HepG2 (cell line): ENCODE measurements around the gene EWSR1. TPM values are rescaled to one million over a fixed set of nuclear protein-coding genes. Genes with fewer than 3 reads are reported as not detected.
A peak's percentile ranks its signal among the peaks of the same experiment; 100 is the strongest.

Experiments used
- ARID2 ChIP-seq: sonication (generic); formaldehyde crosslinking; IDR thresholded peaks from 2 replicates; pipeline ENCODE4 v1.8.1; 2022; ENCODE audit warnings: mild to moderate bottlenecking, missing genetic modification reagents, borderline replicate concordance
- ATM ChIP-seq: fragments of 450-650 bp; IDR thresholded peaks from 2 replicates; pipeline ENCODE4 v1.7.1; 2017; ENCODE audit warnings: mild to moderate bottlenecking, borderline replicate concordance
- CCAR2 ChIP-seq: fragments of 200-400 bp; formaldehyde crosslinking; optimal IDR thresholded peaks from 2 replicates; pipeline ENCODE3; 2018; ENCODE audit warnings: low read depth, mild to moderate bottlenecking, low read length, moderate library complexity
- FOXJ3 ChIP-seq: sonication (generic); formaldehyde crosslinking; IDR thresholded peaks from 2 replicates; pipeline ENCODE4 v1.4.0; 2020; ENCODE audit warnings: missing genetic modification reagents, mild to moderate bottlenecking, borderline replicate concordance
- GATA4 ChIP-seq: sonication (generic); IDR thresholded peaks from 2 replicates; pipeline ENCODE4 v1.6.1; 2016; ENCODE audit warnings: antibody characterized with exemption, low read depth, borderline replicate concordance
- GLI4 ChIP-seq: sonication (generic); formaldehyde crosslinking; IDR thresholded peaks from 2 replicates; pipeline ENCODE4 v1.5.1; 2020; ENCODE audit warnings: missing genetic modification reagents, mild to moderate bottlenecking, moderate library complexity, borderline replicate concordance
- HIVEP1 ChIP-seq: sonication (generic); formaldehyde crosslinking; IDR thresholded peaks from 2 replicates; pipeline ENCODE4 v1.4.0; 2020; ENCODE audit warnings: mild to moderate bottlenecking, missing genetic modification reagents
- KDM4B ChIP-seq: sonication (generic); formaldehyde crosslinking; IDR thresholded peaks from 2 replicates; pipeline ENCODE4 v1.4.0; 2020; ENCODE audit warnings: missing genetic modification reagents
- KLF15 ChIP-seq: sonication (generic); formaldehyde crosslinking; IDR thresholded peaks from 2 replicates; pipeline ENCODE4 v1.8.1; 2023; ENCODE audit warnings: borderline replicate concordance, mild to moderate bottlenecking, inconsistent platforms, missing genetic modification reagents, mixed read lengths
- RBM39 ChIP-seq: fragments of 200-400 bp; formaldehyde crosslinking; IDR thresholded peaks from one replicate; pipeline ENCODE4 v1.6.1; 2018; ENCODE audit warnings: antibody characterized with exemption, mild to moderate bottlenecking, low read depth, low read length; ENCODE audit not compliant: poor library complexity, severe bottlenecking
- RFXANK ChIP-seq: IDR thresholded peaks from 2 replicates; pipeline ENCODE4 v1.6.1; 2016
- SATB2 ChIP-seq: sonication (generic); formaldehyde crosslinking; IDR thresholded peaks from 2 replicates; pipeline ENCODE4 v1.5.0; 2020; ENCODE audit warnings: missing genetic modification reagents
- SKI ChIP-seq: fragments of 450-650 bp; IDR thresholded peaks from one replicate; pipeline ENCODE4 v1.6.1; 2018; ENCODE audit warnings: mild to moderate bottlenecking; ENCODE audit not compliant: partially characterized antibody
- SMYD3 ChIP-seq: sonication (generic); formaldehyde crosslinking; IDR thresholded peaks from 2 replicates; pipeline ENCODE4 v1.8.1; 2023; ENCODE audit warnings: mild to moderate bottlenecking, missing genetic modification reagents
- SUZ12 ChIP-seq: fragments of 150-350 bp; IDR thresholded peaks from 2 replicates; pipeline ENCODE4 v1.6.1; 2014; ENCODE audit warnings: low read depth, low read length
- TERF1 ChIP-seq: sonication (generic); formaldehyde crosslinking; IDR thresholded peaks from 2 replicates; pipeline ENCODE4 v1.8.0; 2022; ENCODE audit warnings: mild to moderate bottlenecking, missing genetic modification reagents, moderate library complexity
- ZBTB20 ChIP-seq: sonication (generic); formaldehyde crosslinking; IDR thresholded peaks from 2 replicates; pipeline ENCODE4 v1.8.1; 2023; ENCODE audit warnings: missing genetic modification reagents, low read depth, mild to moderate bottlenecking, borderline replicate concordance
- ZBTB49 ChIP-seq: sonication (generic); formaldehyde crosslinking; IDR thresholded peaks from 2 replicates; pipeline ENCODE4 v1.4.0; 2020; ENCODE audit warnings: missing genetic modification reagents, borderline replicate concordance
- ZNF225 ChIP-seq: sonication (generic); formaldehyde crosslinking; IDR thresholded peaks from 2 replicates; pipeline ENCODE4 v1.4.0; 2020; ENCODE audit warnings: mild to moderate bottlenecking, missing genetic modification reagents
- ZNF383 ChIP-seq: sonication (generic); formaldehyde crosslinking; IDR thresholded peaks from 2 replicates; pipeline ENCODE4 v1.4.0; 2020; ENCODE audit warnings: missing genetic modification reagents, mild to moderate bottlenecking, borderline replicate concordance
- ZNF44 ChIP-seq: sonication (generic); formaldehyde crosslinking; IDR thresholded peaks from 2 replicates; pipeline ENCODE4 v1.5.1; 2020; ENCODE audit warnings: mild to moderate bottlenecking, missing genetic modification reagents
- ZNF687 ChIP-seq: sonication (generic); formaldehyde crosslinking; IDR thresholded peaks from 2 replicates; pipeline ENCODE4 v1.5.1; 2020; ENCODE audit warnings: mild to moderate bottlenecking, missing genetic modification reagents, moderate library complexity
- ZNF724P ChIP-seq: sonication (generic); formaldehyde crosslinking; IDR thresholded peaks from 2 replicates; pipeline ENCODE4 v1.8.0; 2022; ENCODE audit warnings: missing genetic modification reagents, borderline replicate concordance
- polyA plus RNA-seq, 8 experiments: library from polyadenylated mRNA; depleted of rRNA in 3 of 8; stranded (reverse) in 7 of 8; unstranded in 1 of 8; fragments of >200 nt; fragmentation: Illumina TruSeq in 4 of 8; extraction: Trizol in 4 of 8; gene quantifications; 2 replicates each; pipeline versions ENCODE4 v1.2.1 to v1.2.3, GENCODE V29; 2011 to 2016; ENCODE audit warnings: low read depth in 4 of 8, missing spikeins in 1 of 8, mixed read lengths in 1 of 8; ENCODE audit not compliant: insufficient read depth in 1 of 8
- total RNA-seq, 5 experiments: library from RNA; depleted of rRNA; stranded (reverse); fragments of >200 nt; fragmentation: Illumina TruSeq; extraction: Trizol; gene quantifications; 2 replicates each; pipeline ENCODE4 v1.2.3, GENCODE V29; 2016; ENCODE audit warnings: low read depth in 1 of 5

Gene EWSR1
- total and polyA plus RNA-seq, 2 of the 13 experiments (the other 11 are each of a cell fraction or from before 2014, with no cell fraction given): 211 to 326 TPM

GRCh38 chr22:29267858-29268510 is at the start of gene EWSR1, which contains the start of gene RHBDD3 (continued):
- TF ChIP-seq KLF15 (CRISPR knock-in tag) (no peak), ARID2 (CRISPR knock-in tag) (peak; percentile 89; the same call in 1 of the 2 replicates), TERF1 (CRISPR knock-in tag) (no peak), ZNF225 (no peak; the same call in 1 of the 2 replicates), GLI4 (CRISPR knock-in tag) (no peak), CCAR2 (peak; percentile 39), ZNF724P (CRISPR knock-in tag) (peak; percentile 63; the same call in 1 of the 2 replicates), RFXANK (no peak; the same call in 1 of the 2 replicates), SKI (peak; percentile 40), ZNF687 (no peak), ZNF44 (CRISPR knock-in tag) (0 out of 2 replicates have a peak, but pooled peaks have one; percentile 29), ZBTB20 (peak; percentile 67), GATA4 (no peak), FOXJ3 (CRISPR knock-in tag) (no peak), ATM (no peak), KDM4B (CRISPR knock-in tag) (no peak), RBM39 (no peak), HIVEP1 (CRISPR knock-in tag) (peak; percentile 76), SMYD3 (peak; percentile 77; the same call in 1 of the 2 replicates), ZNF383 (CRISPR knock-in tag) (0 out of 2 replicates have a peak, but pooled peaks have one; percentile 82), ZBTB49 (CRISPR knock-in tag) (0 out of 2 replicates have a peak, but pooled peaks have one; percentile 3), SUZ12 (no peak), SATB2 (no peak)
